ENCODE measurements around the gene TATDN3. TPM values are rescaled to one million over a fixed set of nuclear protein-coding genes. Genes with fewer than 3 reads are reported as not detected.

Gene TATDN3
- total RNA-seq, 1 experiment from 2014 or later = 9.0 TPM

DNA sequence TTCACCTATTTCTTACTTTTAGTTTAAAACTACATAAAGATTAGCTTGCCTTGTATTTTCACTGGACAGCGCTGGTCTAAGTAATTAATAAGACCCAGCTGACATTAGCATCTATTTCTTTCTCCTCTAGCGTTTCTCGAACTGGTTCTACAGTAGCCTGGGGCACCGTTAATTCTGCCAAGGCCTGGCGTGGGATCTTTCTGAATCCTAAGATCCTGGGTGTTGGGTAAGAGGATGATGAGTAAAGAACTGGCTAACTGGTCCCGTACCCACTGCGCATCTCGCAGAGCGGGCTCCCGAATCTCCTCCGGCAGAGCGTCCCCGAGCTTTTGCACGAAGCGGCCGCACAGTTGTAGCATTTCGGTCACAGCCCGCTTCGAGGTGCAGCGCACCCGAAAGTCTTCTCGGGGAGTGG is 426 bp upstream of the TATDN3 start:
- no peaks in the 10 kb centered on the region for H3K27me3 ChIP-seq
- peaks cover 11% of the 10 kb centered on the region for H3K36me3 ChIP-seq
- peak overlapping the region; percentile 83 for H3K27ac ChIP-seq
- peak overlapping the region; percentile 95 for H3K4me3 ChIP-seq
- no peak for DNase-seq
- no peaks in the 10 kb centered on the region for H3K9me3 ChIP-seq (replicated peaks)
- peaks cover 3% of the 10 kb centered on the region; the same call in 1 of the 2 replicates for H3K4me1 ChIP-seq

GRCh38 chr1:212792396-212792908 is 758 bp downstream of the TATDN3 start:
- no peaks in the 10 kb centered on the region for H3K9me3 ChIP-seq (replicated peaks)
- peaks cover 3% of the 10 kb centered on the region; the same call in 1 of the 2 replicates for H3K4me1 ChIP-seq
- peaks cover 3% of the 10 kb centered on the region for H3K36me3 ChIP-seq
- H3K4me3 ChIP-seq = peak overlapping the region; percentile 95
- no peak for DNase-seq
- H3K27me3 ChIP-seq = no peaks in the 10 kb centered on the region
- peak overlapping the region; percentile 83 for H3K27ac ChIP-seq

GRCh38 chr1:212794561-212795014 is 2.9 kb downstream of the TATDN3 start:
- Histone ChIP-seq H3K4me3 (no peak overlapping the region), H3K27ac (no peak overlapping the region), H3K27me3 (no peaks in the 10 kb centered on the region), H3K4me1 (peaks cover 3% of the 10 kb centered on the region; the same call in 1 of the 2 replicates), H3K9me3 (replicated peaks) (no peaks in the 10 kb centered on the region), H3K36me3 (no peaks in the 10 kb centered on the region)
- DNase-seq = no peak

- Histone ChIP-seq H3K9me3 (replicated peaks) (no peaks in the 10 kb centered on the region), H3K36me3 (no peaks in the 10 kb centered on the region), H3K4me3 (no peak overlapping the region), H3K4me1 (peaks cover 2% of the 10 kb centered on the region; the same call in 1 of the 2 replicates), H3K27me3 (no peaks in the 10 kb centered on the region), H3K27ac (no peak overlapping the region)
- DNase-seq = no peak
Measured at GRCh38 chr1:212797681-212798080, 6.0 kb downstream of the TATDN3 start.

DNA sequence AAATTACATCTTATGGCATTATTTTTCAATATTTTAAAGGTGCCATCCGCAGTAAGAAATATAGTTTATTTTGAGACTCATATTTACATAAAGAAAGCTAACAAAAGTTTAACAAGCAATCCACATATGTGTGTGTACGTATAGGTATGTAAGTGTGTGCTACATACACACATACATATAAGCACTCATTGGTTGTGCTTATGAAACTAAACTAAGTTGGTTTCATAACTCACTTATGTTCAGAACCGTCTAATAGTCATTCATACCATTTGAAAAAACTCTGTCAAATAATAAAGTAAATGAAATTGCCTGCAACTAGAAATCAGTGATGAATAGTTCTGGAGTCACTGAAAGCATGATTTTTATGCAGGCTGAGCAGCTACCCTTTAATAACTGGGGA is 14.1 kb downstream of the TATDN3 start:
- H3K4me3 ChIP-seq = no peak overlapping the region
- DNase-seq = no peak
- H3K27me3 ChIP-seq = no peaks in the 10 kb centered on the region
- no peaks in the 10 kb centered on the region for H3K4me1 ChIP-seq
- peaks cover 2% of the 10 kb centered on the region for H3K36me3 ChIP-seq
- H3K9me3 ChIP-seq (replicated peaks) = no peaks in the 10 kb centered on the region
- no peak overlapping the region for H3K27ac ChIP-seq

DNA sequence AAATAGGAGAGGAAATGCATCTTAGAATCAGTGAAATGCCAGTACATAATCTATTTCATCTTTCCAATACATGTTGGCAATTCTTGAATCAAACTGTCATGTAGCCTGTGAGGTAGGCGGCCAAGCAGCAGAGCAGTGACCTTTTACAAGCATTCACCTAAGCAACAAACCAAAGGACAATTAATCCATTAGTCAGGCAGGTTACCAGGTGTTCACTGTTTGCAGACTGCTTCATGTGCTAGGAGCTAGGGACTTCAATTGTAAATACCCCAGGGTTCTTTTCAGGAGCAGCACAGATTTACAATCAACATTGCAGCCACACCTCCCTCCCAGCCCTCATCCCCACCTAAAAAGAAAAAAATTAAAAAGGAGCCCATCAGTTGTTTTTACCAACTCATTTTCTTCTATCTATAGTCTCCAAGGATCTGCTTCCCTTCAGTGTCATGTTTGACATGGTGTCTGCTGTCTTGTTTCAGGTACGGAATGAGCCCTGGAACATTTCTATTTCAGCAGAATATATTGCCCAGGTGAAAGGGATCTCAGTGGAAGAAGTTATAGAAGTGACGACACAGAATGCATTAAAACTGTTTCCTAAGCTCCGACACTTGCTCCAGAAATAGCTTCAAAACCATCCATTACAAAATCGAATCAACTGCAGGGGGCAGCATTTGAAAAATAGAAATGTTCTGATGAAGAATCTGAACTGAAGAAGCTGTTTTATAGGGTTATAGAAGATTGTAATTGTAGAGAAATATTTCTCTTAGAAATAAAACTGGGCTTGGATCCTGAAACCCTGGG is 23.0 kb downstream of the TATDN3 start:
- Histone ChIP-seq H3K9me3 (replicated peaks) (no peaks in the 10 kb centered on the region), H3K27ac (no peak overlapping the region), H3K4me1 (no peaks in the 10 kb centered on the region; the same call in 1 of the 2 replicates), H3K36me3 (no peaks in the 10 kb centered on the region), H3K27me3 (no peaks in the 10 kb centered on the region), H3K4me3 (no peak overlapping the region)
- peak in 1 of 2 experiments; percentile 61 for DNase-seq

- no peak overlapping the region for H3K4me3 ChIP-seq
- DNase-seq = no peak
- H3K4me1 ChIP-seq = no peaks in the 10 kb centered on the region; the same call in 1 of the 2 replicates
- H3K9me3 ChIP-seq (replicated peaks) = no peaks in the 10 kb centered on the region
- no peak overlapping the region for H3K27ac ChIP-seq
- H3K27me3 ChIP-seq = no peaks in the 10 kb centered on the region
- H3K36me3 ChIP-seq = no peaks in the 10 kb centered on the region
Measured at GRCh38 chr1:212816567-212817278, 25.0 kb downstream of the TATDN3 start.

GRCh38 chr1:212819726-212820125 is 28.0 kb downstream of the TATDN3 start:
- no peaks in the 10 kb centered on the region for H3K36me3 ChIP-seq
- H3K4me1 ChIP-seq = no peaks in the 10 kb centered on the region; the same call in 1 of the 2 replicates
- H3K9me3 ChIP-seq (replicated peaks) = no peaks in the 10 kb centered on the region
- no peak overlapping the region for H3K4me3 ChIP-seq
- no peaks in the 10 kb centered on the region for H3K27me3 ChIP-seq
- DNase-seq = no peak
- no peak overlapping the region for H3K27ac ChIP-seq

GRCh38 chr1:212820969-212821368 is 29.3 kb downstream of the TATDN3 start:
- H3K9me3 ChIP-seq (replicated peaks) = peaks cover 7% of the 10 kb centered on the region
- no peak overlapping the region for H3K27ac ChIP-seq
- no peaks in the 10 kb centered on the region; the same call in 1 of the 2 replicates for H3K4me1 ChIP-seq
- H3K4me3 ChIP-seq = no peak overlapping the region
- H3K36me3 ChIP-seq = no peaks in the 10 kb centered on the region
- H3K27me3 ChIP-seq = no peaks in the 10 kb centered on the region
- no peak for DNase-seq

GRCh38 chr1:212822956-212823355 is 31.3 kb downstream of the TATDN3 start:
- H3K36me3 ChIP-seq = no peaks in the 10 kb centered on the region
- no peaks in the 10 kb centered on the region for H3K27me3 ChIP-seq
- no peak for DNase-seq

GRCh38 chr1:212824201-212824600 is 32.5 kb downstream of the TATDN3 start:
- Histone ChIP-seq H3K4me1 (no peaks in the 10 kb centered on the region), H3K36me3 (no peaks in the 10 kb centered on the region)
- DNase-seq = no peak

More at GRCh38 chr1:212822956-212823355, 31.3 kb downstream of the TATDN3 start:
- H3K4me1 ChIP-seq = no peaks in the 10 kb centered on the region
- peaks cover 8% of the 10 kb centered on the region for H3K9me3 ChIP-seq (replicated peaks)
- no peak overlapping the region for H3K4me3 ChIP-seq
- H3K27ac ChIP-seq = no peak overlapping the region

DNA sequence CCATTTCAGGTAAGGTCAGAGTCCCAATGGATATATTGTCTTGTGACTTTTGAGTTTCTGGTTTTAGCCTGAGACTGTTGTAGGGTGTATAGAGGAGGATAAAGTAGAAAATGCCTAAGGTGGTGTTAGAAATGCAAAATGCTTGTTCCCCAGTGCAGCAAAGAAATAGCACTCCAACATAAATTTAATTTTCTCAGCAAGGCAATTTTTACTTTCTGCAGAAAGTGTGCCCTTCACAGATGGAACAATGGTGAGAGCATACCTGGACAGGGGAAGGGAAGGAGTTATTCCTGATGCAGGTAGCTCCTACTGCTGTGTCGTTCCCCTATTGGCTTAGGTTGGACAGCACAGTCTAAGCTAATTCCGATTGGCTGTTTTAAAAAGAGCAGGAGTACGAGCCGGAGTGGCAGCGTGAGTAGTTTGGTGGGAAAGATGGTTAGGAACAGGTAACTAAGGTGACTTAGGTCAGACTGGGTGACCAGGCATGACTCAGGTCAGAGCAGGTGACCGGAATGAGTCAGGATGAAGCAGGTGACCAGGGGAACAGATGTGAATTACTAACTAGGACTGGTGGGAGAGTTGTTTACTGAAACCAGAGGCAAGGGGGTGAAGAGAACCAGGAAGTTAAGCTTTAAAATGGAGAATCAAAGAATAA is 34.2 kb downstream of the TATDN3 start:
- Histone ChIP-seq H3K4me1 (no peaks in the 10 kb centered on the region), H3K27me3 (no peaks in the 10 kb centered on the region), H3K4me3 (no peak overlapping the region), H3K36me3 (no peaks in the 10 kb centered on the region), H3K9me3 (replicated peaks) (peaks cover 11% of the 10 kb centered on the region), H3K27ac (no peak overlapping the region)
- DNase-seq = no peak

More at GRCh38 chr1:212824201-212824600, 32.5 kb downstream of the TATDN3 start:
- no peak overlapping the region for H3K4me3 ChIP-seq
- no peaks in the 10 kb centered on the region for H3K27me3 ChIP-seq
- no peak overlapping the region for H3K27ac ChIP-seq
- H3K9me3 ChIP-seq (replicated peaks) = peaks cover 10% of the 10 kb centered on the region

- no peak for DNase-seq
Measured at GRCh38 chr1:212827171-212827776, 35.6 kb downstream of the TATDN3 start.

DNA sequence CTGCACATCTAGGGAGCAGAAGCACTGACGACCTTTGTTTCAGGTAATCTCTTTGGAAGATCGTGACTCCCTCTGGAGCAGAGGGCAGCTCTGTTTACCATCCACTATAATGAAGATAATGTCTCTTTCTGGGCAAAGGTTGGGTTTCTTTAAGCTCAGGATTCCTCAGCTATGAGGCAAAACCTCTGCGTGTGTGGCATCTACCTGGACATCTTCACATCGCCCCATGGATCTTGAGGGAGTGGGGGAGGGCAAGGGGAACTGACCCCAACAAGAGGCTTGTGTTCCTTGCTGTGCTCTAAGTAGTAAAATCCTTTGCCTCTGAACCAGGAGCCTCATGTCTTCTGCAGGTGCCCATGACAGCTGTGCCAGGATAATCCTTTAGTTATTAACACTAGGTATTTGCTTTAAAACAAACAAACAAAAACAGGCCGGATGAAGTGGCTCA is 36.2 kb downstream of the TATDN3 start:
- Histone ChIP-seq H3K4me3 (no peak overlapping the region), H3K36me3 (no peaks in the 10 kb centered on the region), H3K27me3 (no peaks in the 10 kb centered on the region), H3K4me1 (no peaks in the 10 kb centered on the region), H3K9me3 (replicated peaks) (peaks cover 11% of the 10 kb centered on the region), H3K27ac (no peak overlapping the region)
- peak; percentile 6 to 25 for DNase-seq

More at GRCh38 chr1:212827171-212827776, 35.6 kb downstream of the TATDN3 start:
- Histone ChIP-seq H3K36me3 (no peaks in the 10 kb centered on the region), H3K27ac (no peak overlapping the region), H3K27me3 (no peaks in the 10 kb centered on the region), H3K4me3 (no peak overlapping the region), H3K4me1 (no peaks in the 10 kb centered on the region), H3K9me3 (replicated peaks) (peaks cover 11% of the 10 kb centered on the region)
